SU-DHL-6 (cell line): Measurements from ENCODE around the gene BCAS1.

Experiments used
- EZH2phosphoT487 ChIP-seq: fragments of 200-600 bp; sonication (generic), shearing (Covaris generic); conservative IDR thresholded peaks from 2 replicates; pipeline ENCODE4 v1.6.1; 2018; ENCODE audit warnings: mild to moderate bottlenecking, antibody characterized with exemption, low read length, moderate library complexity, mixed read lengths
- TF ChIP-seq, protein P1 (sequence below): fragments of 200-600 bp; sonication (generic); IDR thresholded peaks from one replicate; pipeline ENCODE4 v1.5.1; 2017; ENCODE audit warnings: antibody characterized with exemption, mild to moderate bottlenecking, low read length, moderate library complexity; ENCODE audit not compliant: insufficient read depth, poor library complexity, severe bottlenecking

DNA sequence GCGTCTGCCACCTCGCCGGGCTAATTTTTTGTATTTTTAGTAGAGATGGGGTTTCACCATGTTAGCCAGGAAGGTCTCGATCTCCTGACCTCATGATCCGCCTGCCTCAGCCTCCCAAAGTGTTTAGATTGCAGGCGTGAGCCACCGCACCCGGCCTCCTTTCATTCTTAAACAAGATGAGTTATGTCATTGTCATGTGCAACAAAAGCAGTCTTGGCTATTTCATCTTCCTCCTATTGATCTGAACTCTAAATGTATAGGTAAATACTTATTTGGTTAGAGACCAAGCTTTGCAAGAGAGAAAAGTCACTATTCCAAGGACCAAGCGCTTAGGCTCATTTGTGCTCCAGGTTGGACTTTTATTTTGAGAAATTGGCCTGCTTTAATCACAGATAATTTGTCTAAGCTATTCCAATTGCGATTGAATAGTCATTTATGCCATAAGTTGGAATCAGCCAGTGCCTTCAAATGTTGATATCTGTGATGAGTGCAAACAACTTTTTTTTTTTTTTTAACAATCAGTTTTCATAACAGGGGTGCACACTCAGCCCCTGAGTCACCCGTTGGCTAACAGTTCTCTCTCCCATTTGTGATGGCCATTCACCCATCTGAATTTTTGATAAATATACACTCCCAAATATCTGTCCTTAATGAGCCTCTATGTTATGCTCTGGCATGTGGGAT lies 167.3 kb downstream of the BCAS1 start:
- TF ChIP-seq, protein P1, sequence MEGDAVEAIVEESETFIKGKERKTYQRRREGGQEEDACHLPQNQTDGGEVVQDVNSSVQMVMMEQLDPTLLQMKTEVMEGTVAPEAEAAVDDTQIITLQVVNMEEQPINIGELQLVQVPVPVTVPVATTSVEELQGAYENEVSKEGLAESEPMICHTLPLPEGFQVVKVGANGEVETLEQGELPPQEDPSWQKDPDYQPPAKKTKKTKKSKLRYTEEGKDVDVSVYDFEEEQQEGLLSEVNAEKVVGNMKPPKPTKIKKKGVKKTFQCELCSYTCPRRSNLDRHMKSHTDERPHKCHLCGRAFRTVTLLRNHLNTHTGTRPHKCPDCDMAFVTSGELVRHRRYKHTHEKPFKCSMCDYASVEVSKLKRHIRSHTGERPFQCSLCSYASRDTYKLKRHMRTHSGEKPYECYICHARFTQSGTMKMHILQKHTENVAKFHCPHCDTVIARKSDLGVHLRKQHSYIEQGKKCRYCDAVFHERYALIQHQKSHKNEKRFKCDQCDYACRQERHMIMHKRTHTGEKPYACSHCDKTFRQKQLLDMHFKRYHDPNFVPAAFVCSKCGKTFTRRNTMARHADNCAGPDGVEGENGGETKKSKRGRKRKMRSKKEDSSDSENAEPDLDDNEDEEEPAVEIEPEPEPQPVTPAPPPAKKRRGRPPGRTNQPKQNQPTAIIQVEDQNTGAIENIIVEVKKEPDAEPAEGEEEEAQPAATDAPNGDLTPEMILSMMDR, result no peak
- TF ChIP-seq EZH2phosphoT487, result no peak
